Prostate gland (tissue), 2 donors: Measurements from ENCODE around the gene CD164L2. TPM values are rescaled to one million over a fixed set of nuclear protein-coding genes. Genes with fewer than 3 reads are reported as not detected.
A peak's percentile ranks its signal among the peaks of the same experiment; 100 is the strongest.

Source experiments
- DNase-seq: peaks from one replicate; pipeline ENCODE4 v3.0.0-alpha.2; 2019; ENCODE audit warnings: low spot score
- H3K27ac ChIP-seq, 2 donors: fragments of 200-600 bp; sonication (generic); 2 replicates each; pipeline ENCODE4 v1.5.1; 2017 to 2019
- H3K27me3 ChIP-seq: fragments of 200-600 bp; sonication (generic); replicated peaks from 2 replicates; pipeline ENCODE4 v1.5.1; 2019; ENCODE audit not compliant: insufficient read depth
- H3K36me3 ChIP-seq, 2 donors: fragments of 200-600 bp; sonication (generic); 1 replicate in 1 of 2; 2 replicates in 1 of 2; pipeline versions ENCODE4 v1.5.1 to v1.8.1; 2017 to 2019
- H3K4me1 ChIP-seq: fragments of 200-600 bp; sonication (generic); replicated peaks from 2 replicates; pipeline ENCODE4 v1.5.1; 2019
- H3K4me3 ChIP-seq, 2 donors: fragments of 200-600 bp; sonication (generic); 2 replicates each; pipeline ENCODE4 v1.5.1; 2017 to 2019
- H3K9me3 ChIP-seq: fragments of 200-600 bp; sonication (generic); 2 replicates; pipeline ENCODE4 v1.5.1; 2017
- CTCF ChIP-seq, 4 experiments: fragments of 200-600 bp in 2 of 4; fragments of 450-650 bp in 2 of 4; sonication (generic) in 2 of 4; IDR thresholded peaks; 1 replicate in 3 of 4; 2 replicates in 1 of 4; pipeline ENCODE4 v1.5.1; 2016 to 2019; ENCODE audit warnings: antibody characterized with exemption in 4 of 4, mild to moderate bottlenecking in 2 of 4, moderate library complexity in 2 of 4
- POLR2A ChIP-seq: fragments of 450-650 bp; IDR thresholded peaks from one replicate; pipeline ENCODE4 v1.6.1; 2016; ENCODE audit warnings: antibody characterized with exemption, mild to moderate bottlenecking
- POLR2AphosphoS5 ChIP-seq: sonication (generic); formaldehyde crosslinking; IDR thresholded peaks from one replicate; pipeline ENCODE4 v1.6.1; 2017; ENCODE audit warnings: antibody characterized with exemption
- WGBS: methylation state at CpG from one replicate; pipeline ENCODE4 v1.1.5; 2018; 5-methylcytosine and 5-hydroxymethylcytosine counted together
- intact Hi-C: fragments of 100-400 bp; cut with DNase I; formaldehyde crosslinking; loops from one replicate; pipeline ENCODE4 v1.14.2; 2022
- total RNA-seq, 2 donors: library from RNA; depleted of rRNA; stranded (reverse); fragments of >200 nt; gene quantifications; one replicate each; pipeline ENCODE4 v1.1.0, GENCODE V29; 2016

CD164L2 gene
- total RNA-seq, 2 donors from 2014 or later, result 1.8 to 3.6 TPM

DNA sequence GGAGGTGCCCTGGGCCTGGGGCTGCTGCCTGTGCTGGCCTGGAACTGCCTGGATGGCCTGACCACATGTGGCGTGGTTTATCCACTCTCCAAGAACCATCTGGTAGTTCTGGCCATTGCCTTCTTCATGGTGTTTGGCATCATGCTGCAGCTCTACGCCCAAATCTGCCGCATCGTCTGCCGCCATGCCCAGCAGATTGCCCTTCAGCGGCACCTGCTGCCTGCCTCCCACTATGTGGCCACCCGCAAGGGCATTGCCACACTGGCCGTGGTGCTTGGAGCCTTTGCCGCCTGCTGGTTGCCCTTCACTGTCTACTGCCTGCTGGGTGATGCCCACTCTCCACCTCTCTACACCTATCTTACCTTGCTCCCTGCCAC, 11.1 kb upstream of the CD164L2 start:
- no peak for DNase-seq
- Histone ChIP-seq H3K4me3 (no peak overlapping the region), H3K36me3 (no peaks in the 10 kb centered on the region), H3K4me1 (peaks cover 14% of the 10 kb centered on the region), H3K9me3 (no peaks in the 10 kb centered on the region), H3K27me3 (no peaks in the 10 kb centered on the region), H3K27ac (no peak overlapping the region)
- TF ChIP-seq POLR2A (no peak), CTCF (IDR thresholded peaks at IDR 0.05) (no peak), POLR2AphosphoS5 (no peak)
- 91% methylated on average over 9 of the region's 9 CpGs for WGBS
- intact Hi-C loops, result loop anchor here (2.0 to 10.0 kb wide), 3 partner anchors 93 to 349 kb away; no protein-coding TSS in a partner anchor

- Histone ChIP-seq H3K9me3 (no peaks in the 10 kb centered on the region), H3K4me1 (peaks cover 14% of the 10 kb centered on the region), H3K27ac (no peak overlapping the region), H3K4me3 (no peak overlapping the region), H3K27me3 (no peaks in the 10 kb centered on the region), H3K36me3 (no peaks in the 10 kb centered on the region)
- no peak for DNase-seq
- intact Hi-C loops, result loop anchor here (2.0 to 10.0 kb wide), 3 partner anchors 93 to 349 kb away; no protein-coding TSS in a partner anchor
- 91% methylated on average over 18 of the region's 18 CpGs for WGBS
- no peak for TF ChIP-seq POLR2AphosphoS5
- no peak for TF ChIP-seq CTCF (IDR thresholded peaks at IDR 0.05)
- no peak for TF ChIP-seq POLR2A
These were observed 10.6 kb upstream of the CD164L2 start for GRCh38 chr1:27393641-27394281.

GRCh38 chr1:27392778-27393635, 9.9 kb upstream of the CD164L2 start:
- TF ChIP-seq POLR2A (no peak), CTCF (IDR thresholded peaks at IDR 0.05) (no peak), POLR2AphosphoS5 (no peak)
- intact Hi-C loops, result loop anchor here (5.0 to 10.0 kb wide), 2 partner anchors 269 to 348 kb away; no protein-coding TSS in a partner anchor
- no peak for DNase-seq
- peak overlapping the region in 1 of 2 donors; percentile 63 for H3K27ac ChIP-seq
- no peaks in the 10 kb centered on the region for H3K36me3 ChIP-seq
- WGBS, result 37% methylated on average over 30 of the region's 30 CpGs
- peak overlapping the region; percentile 21 to 40 for H3K4me3 ChIP-seq
- H3K9me3 ChIP-seq, result no peaks in the 10 kb centered on the region
- H3K27me3 ChIP-seq, result no peaks in the 10 kb centered on the region
- H3K4me1 ChIP-seq, result peaks cover 14% of the 10 kb centered on the region

- Histone ChIP-seq H3K27ac (peak within 1 kb of the TSS; percentile 15 to 63), H3K4me3 (peak within 1 kb of the TSS; percentile 21 to 40), H3K36me3 (no peaks in the 10 kb centered on the region), H3K27me3 (no peaks in the 10 kb centered on the region), H3K9me3 (no peaks in the 10 kb centered on the region), H3K4me1 (peaks cover 14% of the 10 kb centered on the region)
- WGBS, result 1% methylated on average over 56 of the region's 69 CpGs
- TF ChIP-seq CTCF (IDR thresholded peaks at IDR 0.05), result peak; percentile 21 to 75 (median 62)
- TF ChIP-seq POLR2A, result peak; percentile 32
- peak; percentile 86 for TF ChIP-seq POLR2AphosphoS5
- intact Hi-C loops, result loop anchor here (5.0 to 10.0 kb wide), 2 partner anchors 270 to 347 kb away; no protein-coding TSS in a partner anchor
- peak; percentile 88 for DNase-seq
These were observed 9.1 kb upstream of the CD164L2 start, which contains the start of gene GPR3 for GRCh38 chr1:27392096-27392777. TSS of gene GPR3 (plus strand) at chr1:27392622. CDS start at chr1:27393799, 1,177 bp downstream.
